Measurements from ENCODE around the gene PPIL6.
"Not testable (repeated sequence)": the region's sequence is repeated elsewhere in the genome, so short reads cannot be mapped to it uniquely, and the experiment has no call there.

Gene PPIL6

DNA sequence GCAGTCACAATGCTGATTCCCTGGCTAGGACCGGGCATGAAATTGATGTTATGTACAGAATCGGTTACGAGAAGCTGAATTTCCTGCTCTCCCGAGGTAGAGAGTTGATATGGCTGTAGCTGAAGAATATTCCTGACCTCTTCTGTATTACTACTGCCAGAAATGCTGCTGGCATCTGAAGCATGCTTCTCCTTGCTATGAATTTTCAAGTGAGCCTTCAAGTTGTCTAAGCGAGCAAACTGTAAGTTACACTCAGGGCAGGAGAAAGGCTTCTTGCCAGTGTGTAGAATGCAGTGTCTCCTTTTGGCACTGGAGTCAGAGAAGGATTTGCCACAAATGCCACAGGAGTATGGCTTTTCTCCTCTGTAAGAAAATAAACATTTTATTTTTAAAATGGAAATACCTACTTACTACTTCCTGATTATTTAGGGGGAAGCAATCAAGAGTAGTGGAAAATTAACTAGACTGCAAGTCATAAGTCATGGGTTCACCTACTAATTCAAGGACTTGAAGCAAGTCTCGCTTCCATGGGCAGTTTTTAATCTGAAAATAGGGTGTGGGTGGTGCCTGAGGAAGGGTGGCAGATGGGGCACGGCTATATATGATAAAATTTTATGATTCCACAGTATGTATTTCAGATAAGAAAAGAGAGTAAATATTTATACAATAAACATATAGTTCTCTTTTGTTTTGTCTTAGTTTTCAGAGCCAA, 25.9 kb upstream of the PPIL6 start:
- no peak for DNase-seq (ENCODE audit: low read depth in 1 of 2, low spot score in 1 of 2)

DNA sequence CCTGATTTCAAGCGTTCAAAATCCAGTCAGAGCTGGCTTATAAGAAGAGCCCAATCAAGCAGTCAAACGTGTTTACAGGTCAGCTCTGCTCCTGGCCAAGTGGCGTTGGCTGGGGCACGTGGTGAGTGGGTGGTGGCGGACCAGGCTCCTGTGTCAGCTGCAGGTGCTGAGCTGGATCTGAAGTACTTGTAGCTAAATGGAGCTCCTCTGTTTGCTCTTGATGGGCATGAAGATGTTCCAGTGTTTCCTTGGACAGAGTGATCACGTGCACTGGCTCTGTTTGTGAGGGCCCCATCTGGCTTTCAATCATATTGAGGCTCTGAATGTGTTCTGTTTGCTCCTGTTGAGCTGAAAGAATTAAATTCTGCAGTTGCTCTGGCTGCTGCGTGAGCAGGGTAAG, 25.3 kb upstream of the PPIL6 start:
- DNase-seq (ENCODE audit: low read depth in 1 of 2, low spot score in 1 of 2): no peak

DNA sequence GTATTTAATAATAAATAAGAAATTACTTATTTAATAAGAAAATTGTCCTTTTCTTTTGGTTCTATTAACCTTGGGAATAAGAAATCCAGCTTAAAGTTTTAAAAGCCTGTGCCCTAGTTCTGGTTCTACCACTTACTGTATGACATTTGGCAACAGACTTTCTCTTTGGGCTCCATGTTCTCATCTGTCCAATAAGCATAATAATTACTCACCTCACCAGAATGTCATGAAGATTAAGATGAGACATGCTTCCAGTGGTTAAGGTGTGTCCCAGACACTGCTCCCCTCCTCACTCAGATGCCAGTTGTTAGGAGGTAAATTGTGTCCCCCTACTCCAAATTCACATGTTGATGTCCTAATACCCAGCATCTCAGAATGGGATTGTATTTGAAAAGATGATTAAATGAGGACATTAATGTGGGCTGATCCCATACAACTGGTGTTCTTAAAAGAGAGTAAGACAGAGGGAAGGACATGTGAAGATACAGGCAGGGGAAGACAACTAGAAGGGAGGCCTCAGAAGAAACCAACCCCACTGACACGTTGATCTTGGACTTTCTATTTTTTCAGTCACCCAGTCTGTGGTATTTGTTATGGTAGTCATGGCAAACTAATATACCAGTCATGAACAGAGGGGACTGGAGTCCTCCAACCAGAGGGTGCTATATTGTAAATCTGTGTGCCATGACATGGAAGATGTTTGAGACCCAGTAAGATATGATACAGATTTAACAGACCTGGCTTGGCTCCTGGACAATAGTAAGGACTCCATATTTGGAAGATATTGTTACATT, 21.5 kb upstream of the PPIL6 start:
- DNase-seq (ENCODE audit: low read depth in 1 of 2, low spot score in 1 of 2): no peak

DNA sequence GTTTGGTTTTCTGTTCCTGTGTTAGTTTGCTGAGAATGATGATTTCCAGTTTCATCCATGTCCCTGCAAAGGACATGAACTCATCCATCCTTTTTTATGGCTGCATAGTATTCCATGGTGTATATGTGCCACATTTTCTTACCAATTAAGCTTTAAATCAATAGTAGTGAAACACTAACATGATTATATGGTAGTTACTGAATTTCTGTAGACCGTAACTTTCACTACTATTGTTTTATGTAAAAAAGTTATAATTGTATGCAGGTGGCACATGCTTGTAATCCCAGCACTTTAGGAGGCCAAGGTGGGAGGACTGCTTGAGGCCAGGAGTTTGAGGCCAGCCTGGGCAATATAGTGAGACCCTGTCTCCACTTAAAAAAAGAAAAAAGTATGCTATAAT, 20.8 kb upstream of the PPIL6 start:
- not testable (repeated sequence) for DNase-seq (ENCODE audit: low read depth in 1 of 2, low spot score in 1 of 2)

DNA sequence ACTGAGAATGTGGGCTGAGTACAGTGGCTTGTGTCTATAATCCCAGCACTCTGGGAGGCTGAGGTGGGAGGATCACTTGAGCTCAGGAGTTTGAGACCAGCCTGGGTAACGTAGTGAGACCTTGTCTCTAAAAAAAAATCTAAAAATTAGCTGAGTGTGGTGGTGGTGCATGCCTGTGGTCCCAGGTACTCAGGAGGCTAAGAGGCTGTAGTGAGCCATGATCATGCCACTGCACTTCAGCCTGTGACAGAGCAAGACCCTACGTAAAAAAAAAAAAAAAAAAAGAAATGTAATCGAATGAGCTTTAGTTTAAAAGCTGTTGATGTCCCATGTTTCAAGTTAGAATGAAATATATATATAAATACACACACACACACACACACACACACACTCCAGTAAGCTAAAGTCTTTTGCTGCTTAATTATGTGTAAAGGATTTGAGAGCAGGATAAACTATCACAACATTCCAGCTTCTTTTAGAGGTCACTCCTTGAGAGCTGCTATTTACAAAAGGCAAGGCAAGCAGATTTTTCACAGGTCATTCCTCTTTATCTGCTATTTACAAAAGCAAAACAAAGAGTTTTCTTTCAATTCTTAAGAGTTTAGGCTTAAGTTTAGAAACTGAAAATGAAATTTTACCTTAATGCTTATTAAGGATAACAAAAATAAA, 19.9 kb upstream of the PPIL6 start:
- no peak for DNase-seq (ENCODE audit: low read depth in 1 of 2, low spot score in 1 of 2)

DNA sequence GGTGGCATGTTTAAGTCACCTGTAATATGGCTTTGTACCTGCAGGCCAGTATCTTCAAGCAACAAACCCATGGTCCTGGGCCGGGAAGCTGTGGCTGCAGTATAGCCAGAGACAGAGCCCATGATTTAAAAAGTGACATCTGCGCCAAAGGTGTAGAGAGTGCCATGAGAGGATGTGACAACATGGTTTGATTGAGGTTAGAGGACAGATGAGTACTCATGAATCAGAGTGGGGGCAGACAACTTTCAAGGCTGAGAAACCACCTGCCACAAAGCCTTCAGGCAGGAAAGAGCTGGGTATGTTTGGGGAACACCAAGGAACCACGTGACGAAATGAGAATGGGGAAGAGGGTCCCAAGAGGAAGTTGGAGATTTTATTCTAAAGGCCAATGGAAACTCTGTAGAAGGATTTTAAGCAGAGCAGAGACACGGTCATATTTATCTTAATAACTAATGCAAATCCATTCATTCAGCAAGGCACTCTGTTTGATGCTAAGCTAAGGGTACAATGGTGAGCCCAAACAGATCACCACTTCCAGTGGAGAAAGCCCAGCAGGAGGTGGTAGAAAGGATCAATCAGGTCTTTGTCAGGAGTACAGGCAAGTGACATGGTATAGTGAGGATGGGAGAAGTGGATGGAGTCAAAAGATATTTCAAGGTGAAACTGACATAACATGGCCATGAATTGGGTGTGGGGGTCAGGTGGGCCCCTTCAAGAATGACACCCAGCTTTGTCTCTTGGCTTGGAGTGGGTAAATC, 18.5 kb upstream of the PPIL6 start:
- DNase-seq (ENCODE audit: low read depth in 1 of 2, low spot score in 1 of 2): no peak

DNA sequence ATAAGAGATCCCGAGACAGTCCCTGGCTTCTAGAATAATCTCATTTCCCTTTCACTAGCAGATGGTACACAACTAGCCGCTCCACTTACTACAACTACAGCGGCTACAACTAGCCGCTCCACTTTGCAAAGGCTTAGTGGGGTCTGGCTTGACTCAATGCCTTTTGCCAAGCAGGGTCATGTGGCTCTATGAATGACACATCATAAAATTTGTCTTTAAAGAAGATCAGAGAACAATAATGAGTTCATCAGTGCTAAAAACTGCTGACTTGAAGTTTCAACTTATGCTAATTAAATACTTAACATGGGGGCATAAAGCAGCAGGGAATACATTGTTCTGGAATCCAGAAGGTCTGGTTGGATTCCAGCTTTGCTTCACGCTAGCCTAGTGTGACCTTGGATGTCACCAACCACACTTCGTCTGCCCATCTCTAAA, 17.2 kb upstream of the PPIL6 start:
- DNase-seq (ENCODE audit: low read depth in 1 of 2, low spot score in 1 of 2): no peak

DNA sequence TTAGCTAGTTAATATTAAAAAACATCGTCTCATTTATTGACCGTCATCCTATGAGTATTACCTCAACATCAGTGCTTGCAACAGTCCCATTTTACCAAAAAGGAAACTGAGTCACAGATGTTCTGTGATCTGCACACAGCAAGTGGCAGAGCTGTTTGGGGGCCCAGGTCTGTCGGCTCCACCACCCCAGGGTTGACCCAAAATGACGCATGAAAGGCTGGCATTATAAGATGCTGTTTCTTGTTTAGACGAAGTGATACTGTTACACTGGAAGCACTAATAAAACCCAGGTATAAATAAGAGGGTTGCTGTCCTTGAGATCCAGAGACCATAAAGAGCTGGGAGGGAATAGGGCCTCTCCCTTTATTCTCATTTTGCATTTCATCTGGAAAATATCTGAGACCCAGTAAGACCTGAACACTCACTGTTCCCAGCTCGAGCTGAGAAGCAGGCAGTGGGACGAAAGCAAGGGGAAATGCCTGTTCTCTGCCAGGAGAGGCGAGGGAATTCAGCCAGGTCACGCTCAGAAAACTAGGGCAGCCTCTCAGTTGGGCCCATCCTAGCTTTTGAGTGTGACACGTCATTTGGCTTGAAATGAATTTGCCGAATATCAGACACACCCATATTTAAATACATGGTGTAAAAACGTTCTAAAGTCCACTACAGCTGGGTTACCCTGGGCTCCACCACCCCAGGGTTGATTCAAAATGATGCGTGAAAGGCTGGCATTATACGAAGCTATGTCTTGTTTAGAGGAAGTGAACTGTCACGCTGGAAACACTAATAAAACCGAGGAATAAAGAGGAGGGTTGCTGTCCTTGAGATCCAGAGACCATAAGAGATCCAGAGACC, 16.5 kb upstream of the PPIL6 start:
- DNase-seq (ENCODE audit: low read depth in 1 of 2, low spot score in 1 of 2): no peak

DNA sequence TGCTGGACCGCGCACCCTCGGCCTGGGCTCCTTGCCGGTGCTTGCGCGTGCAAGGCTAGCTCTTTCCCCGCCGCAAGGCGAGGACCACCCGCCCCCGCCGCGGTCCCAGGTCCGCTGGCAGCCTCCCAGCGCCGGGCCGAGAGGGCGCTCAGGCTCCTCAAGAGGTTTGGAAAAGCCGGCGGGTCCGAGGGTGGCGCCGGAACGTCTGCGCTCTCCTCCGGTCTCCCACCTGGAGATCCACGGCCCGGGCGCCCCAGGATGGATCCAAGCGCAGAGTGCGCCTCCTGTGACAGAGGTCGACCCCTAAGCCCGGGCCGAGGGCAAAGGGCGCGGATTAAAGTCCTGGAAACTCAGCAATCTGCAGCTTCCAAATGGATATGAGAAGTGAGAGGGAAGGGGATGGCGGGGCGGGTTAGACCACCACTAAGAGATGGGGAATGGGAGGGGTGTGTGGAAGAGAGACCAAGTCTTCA, 15.7 kb upstream of the PPIL6 start:
- no peak for DNase-seq (ENCODE audit: low read depth in 1 of 2, low spot score in 1 of 2)

DNA sequence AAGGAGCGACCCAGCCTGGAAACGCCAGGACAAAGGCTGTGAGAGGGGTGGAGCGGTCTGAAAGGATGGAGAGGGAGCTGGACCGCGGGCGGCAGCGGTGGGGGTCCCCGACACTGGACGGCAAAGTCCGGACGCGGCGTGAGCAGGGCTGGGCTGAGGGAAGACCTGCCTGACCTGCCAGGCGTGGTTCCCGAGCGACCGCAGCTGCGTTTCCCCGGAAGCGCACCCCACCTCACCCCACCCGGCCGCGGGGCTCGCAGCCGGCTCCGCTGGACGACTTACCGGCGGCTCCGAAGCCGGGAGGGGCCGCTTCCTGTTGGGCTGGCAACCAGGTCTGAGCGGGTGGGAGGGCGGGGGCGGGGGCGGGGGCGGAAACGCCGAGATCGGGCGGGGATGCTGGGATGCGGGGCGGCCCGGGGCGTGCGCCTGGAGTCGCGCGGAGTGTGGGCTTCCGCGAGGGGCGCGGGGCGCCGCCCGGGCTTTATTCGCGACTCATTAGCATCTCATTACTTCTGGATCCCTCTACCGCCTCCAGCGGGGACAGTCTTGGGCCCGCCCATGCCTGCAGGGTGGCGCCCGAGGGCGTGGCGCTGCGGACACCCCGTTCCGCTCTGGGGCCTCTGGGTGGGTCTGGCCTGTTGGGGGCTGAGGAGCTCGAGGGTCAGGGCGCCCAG, 15.1 kb upstream of the PPIL6 start, which contains the start of gene MICAL1:
Gene MICAL1 (minus strand): TSS at position 336 of the 674 bp plus-strand sequence. CDS start 1,576 bp downstream, outside the sequence.
- peak; percentile 41 to 59 for DNase-seq (ENCODE audit: low read depth in 1 of 2, low spot score in 1 of 2)

DNA sequence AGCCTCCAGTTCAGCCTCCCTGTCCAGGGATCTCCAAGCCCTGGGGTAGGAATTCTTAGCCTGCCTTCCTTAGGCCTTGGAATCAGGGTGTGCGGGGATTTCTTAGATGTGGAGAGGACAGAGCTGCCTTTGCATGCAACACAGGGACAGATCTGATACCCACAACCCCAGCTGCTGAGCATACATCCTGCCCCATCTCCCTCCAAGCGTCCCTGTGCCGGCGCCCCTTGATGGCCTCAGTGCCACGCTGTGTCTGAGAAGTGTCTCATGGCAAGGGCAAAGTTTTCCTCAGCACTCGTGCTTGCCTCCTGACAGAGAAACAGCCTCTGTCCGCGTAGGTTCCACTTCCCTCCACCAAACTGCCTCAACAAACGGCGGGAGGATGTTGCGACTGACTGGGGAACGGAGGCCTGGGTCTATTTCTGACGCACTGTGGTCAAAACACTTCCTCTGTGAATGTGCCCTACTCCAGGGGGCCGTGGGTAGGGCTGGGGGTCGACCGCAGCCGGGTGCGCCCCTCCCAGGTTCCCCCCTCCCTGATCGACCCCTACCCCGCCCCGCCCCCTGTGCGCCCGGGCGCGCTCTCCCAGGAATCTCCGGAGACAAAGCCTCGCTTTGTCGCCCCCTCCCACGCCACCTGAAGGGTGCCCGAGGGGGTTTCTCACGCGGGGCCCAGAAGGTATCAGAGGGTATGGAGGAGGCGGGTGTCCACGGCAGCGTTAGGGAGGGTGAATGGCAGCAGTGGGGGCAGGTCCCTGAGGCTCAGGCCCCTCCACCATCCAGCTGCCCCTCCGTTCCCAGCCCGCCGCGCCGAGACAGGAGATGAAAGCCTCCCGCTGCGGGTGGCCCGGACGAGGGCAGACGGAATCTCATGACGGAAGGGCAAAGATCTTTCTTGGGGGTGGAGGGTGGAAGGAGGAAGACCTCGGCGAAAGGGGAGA, 14.3 kb upstream of the PPIL6 start:
- peak; percentile 30 to 54 for DNase-seq (ENCODE audit: low read depth in 1 of 2, low spot score in 1 of 2)

DNA sequence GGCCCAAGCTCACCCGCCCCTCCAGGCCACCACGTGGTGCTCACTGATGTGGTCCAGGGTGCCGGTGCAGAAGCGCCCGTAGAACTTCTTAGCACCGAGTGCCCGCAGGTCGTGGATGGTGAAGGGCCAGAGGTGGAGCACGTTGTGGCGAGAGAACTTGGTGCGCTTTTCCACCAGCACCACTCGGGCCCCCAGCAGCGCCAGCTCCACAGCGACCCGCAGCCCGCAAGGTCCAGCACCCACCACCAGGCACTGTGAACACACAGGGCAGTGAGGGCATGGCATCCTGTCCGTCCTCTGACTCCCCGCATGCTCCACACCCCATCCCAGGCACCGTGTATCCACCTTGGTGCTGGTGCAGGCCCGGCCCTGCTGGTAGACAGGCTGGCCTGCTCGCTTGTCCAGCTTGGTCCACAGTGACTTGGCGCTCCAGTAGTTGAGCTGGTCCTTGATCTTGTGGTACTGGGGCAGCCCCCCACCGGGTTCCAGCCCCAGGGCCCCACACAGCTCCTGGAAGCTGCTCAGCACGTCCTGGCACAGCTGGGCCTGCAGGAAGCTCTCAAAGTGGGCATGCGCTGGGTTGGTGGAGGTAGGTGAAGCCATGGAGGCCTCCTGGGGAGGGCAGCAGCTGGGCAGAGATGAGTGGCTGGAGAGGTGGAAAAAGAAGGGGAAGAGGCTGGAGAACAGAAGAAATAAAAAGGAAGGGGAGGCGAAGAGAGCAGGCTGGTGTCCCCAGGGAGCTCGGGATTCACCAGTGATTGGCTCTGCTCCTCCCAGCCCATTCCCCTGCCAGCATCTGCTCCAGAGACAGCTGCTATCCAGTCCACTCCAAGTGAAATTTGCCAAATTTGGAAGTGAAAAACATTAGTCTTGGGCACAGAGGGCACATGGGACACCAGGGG, 13.4 kb upstream of the PPIL6 start:
- no peak for DNase-seq (ENCODE audit: low read depth in 1 of 2, low spot score in 1 of 2)

DNA sequence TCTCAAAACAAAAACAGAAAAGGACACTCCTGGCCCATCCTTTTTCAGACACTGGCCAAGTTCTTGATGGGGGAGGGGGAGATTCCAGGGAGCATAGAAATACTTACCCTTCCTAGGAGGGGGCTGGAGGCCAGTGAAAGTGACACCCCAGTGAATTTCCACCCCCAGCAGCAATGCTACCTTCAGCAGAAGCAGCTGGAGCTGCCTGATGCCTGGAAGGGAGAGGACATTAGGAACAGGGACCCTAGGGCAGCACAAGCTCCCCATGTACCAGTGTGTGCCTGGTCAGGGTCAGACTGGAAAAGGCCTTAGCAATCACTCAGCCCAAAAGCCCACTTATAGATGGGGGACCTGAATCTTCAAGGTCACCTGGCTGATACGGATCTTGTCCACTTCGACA, 12.7 kb upstream of the PPIL6 start:
- no peak for DNase-seq (ENCODE audit: low read depth in 1 of 2, low spot score in 1 of 2)

DNA sequence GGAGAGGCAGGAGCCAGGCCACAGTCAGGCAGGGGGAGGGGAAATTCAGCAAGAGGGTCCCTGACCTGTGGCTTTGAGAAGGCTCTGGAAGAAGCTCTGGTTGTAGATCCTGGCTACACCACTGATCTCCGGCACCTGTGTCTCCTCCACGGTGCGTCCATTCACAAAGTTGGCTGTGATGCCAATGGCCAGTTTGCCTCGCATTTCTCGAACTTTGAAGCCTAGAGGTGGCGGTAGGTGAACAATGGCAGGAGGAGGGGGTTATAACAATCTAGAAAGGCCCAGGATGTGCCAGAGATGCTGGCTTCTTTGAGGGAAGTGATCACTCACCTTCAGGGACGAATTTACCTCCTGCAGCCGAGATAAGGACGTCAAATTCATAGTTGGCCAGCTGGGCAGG, 11.8 kb upstream of the PPIL6 start:
- no peak for DNase-seq (ENCODE audit: low read depth in 1 of 2, low spot score in 1 of 2)

DNA sequence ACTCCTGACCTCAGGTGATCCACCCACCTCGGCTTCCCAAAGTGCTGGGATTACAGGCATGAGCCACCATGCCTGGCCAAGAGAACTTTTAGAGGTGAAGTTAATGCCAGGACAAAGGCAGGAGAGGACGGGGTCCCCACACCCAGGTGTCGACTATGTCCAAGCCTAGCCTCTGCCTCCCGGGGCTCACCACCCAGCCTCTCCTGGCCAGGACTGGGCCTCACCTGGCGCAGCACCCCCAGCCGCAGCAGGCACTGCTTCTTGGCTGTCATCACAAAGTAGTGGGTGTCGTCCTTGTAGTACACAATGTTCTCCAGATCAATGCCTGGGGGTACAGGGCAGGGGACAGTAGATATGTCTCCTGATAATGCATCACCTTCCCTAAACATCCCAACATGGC, 10.9 kb upstream of the PPIL6 start:
- no peak for DNase-seq (ENCODE audit: low read depth in 1 of 2, low spot score in 1 of 2)

DNA sequence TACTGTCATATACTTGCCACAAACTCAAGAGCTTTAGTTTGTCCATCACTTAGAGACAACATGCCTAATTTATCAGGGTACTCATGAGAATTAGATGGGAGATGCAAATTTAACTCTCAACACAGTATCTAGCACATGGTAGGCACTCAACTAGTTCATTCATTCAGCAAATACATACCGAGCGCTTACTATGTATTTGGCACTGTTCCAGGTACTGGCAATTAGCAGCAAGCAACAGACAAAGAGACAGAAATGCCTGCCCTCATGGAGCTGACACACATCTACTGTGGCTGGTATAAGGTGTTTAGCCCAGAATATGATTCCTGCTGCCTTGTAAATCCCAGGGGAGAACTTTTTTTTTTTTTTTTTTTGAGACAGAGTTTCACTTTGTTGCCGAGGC, 10.4 kb upstream of the PPIL6 start:
- no peak for DNase-seq (ENCODE audit: low read depth in 1 of 2, low spot score in 1 of 2)

All from activated T-helper 1 cell treated with anti-CD3 and anti-CD28 coated beads, Interleukin-2, amount 50 U/mL, for 16 hours (primary cell).